T follicular helper cell (primary cell): ENCODE data around the gene MRPS9.

ENCODE experiments used
- DNase-seq: peaks from one replicate; pipeline ENCODE4 v3.0.0-alpha.2; 2020; ENCODE audit warnings: low read depth

MRPS9 gene

GRCh38 chr2:105078906-105079495, 41.1 kb downstream of the MRPS9 start:
- DNase-seq: no peak

- no peak for DNase-seq
Measured at GRCh38 chr2:105080461-105080860, 42.6 kb downstream of the MRPS9 start.

GRCh38 chr2:105081006-105081601, 43.2 kb downstream of the MRPS9 start:
- no peak for DNase-seq

GRCh38 chr2:105082107-105082506, 44.2 kb downstream of the MRPS9 start:
- DNase-seq: no peak

GRCh38 chr2:105085525-105085924, 47.7 kb downstream of the MRPS9 start:
- DNase-seq: no peak

GRCh38 chr2:105087273-105087672, 49.4 kb downstream of the MRPS9 start:
- DNase-seq: no peak

GRCh38 chr2:105090091-105090490, 52.2 kb downstream of the MRPS9 start:
- no peak for DNase-seq

- DNase-seq: no peak
Measured at GRCh38 chr2:105092797-105093196, 54.9 kb downstream of the MRPS9 start.

- DNase-seq: no peak
Measured at GRCh38 chr2:105099153-105099552, 61.3 kb downstream of the MRPS9 start.

GRCh38 chr2:105100046-105100840, 62.4 kb downstream of the MRPS9 start:
- DNase-seq: no peak

- no peak for DNase-seq
Measured at GRCh38 chr2:105102001-105102400, 64.1 kb downstream of the MRPS9 start.

GRCh38 chr2:105102963-105103421, 65.1 kb downstream of the MRPS9 start:
- DNase-seq: no peak

- no peak for DNase-seq
Measured at GRCh38 chr2:105103481-105103880, 65.6 kb downstream of the MRPS9 start.

- no peak for DNase-seq
Measured at GRCh38 chr2:105104208-105104731, 66.4 kb downstream of the MRPS9 start.

GRCh38 chr2:105110295-105110829, 72.5 kb downstream of the MRPS9 start:
- DNase-seq: no peak

- DNase-seq: no peak
Measured at GRCh38 chr2:105111365-105112150, 73.7 kb downstream of the MRPS9 start.

GRCh38 chr2:105112345-105112744, 74.5 kb downstream of the MRPS9 start:
- no peak for DNase-seq

- DNase-seq: no peak
Measured at GRCh38 chr2:105113616-105114291, 75.9 kb downstream of the MRPS9 start.

- no peak for DNase-seq
Measured at GRCh38 chr2:105114551-105114950, 76.7 kb downstream of the MRPS9 start.

- DNase-seq: no peak
Measured at GRCh38 chr2:105116348-105116747, 78.5 kb downstream of the MRPS9 start.

- DNase-seq: no peak
Measured at GRCh38 chr2:105117565-105117964, 79.7 kb downstream of the MRPS9 start.
